Heart right ventricle (tissue), 16 donors: ENCODE measurements around the gene GSDME. TPM values are rescaled to one million over a fixed set of nuclear protein-coding genes. Genes with fewer than 3 reads are reported as not detected.

Source experiments
- ATAC-seq, 8 donors: fragments of 200-7000 bp; cut with Tn5 transposase; one replicate each; pipeline ENCODE4 v1.9.1; 2020; ENCODE audit warnings: mild to moderate bottlenecking in 8 of 8, moderate library complexity in 8 of 8, moderate number of reproducible peaks in 1 of 8
- DNase-seq, 2 donors: peaks; one replicate each; pipeline ENCODE4 v3.0.0-alpha.2; 2020
- H3K27ac ChIP-seq, 10 donors: fragments of 200-600 bp; sonication (generic) in 2 of 10; one replicate each; pipeline versions ENCODE4 v1.5.0 to v1.8.0; 2020 to 2022; ENCODE audit warnings: mild to moderate bottlenecking in 3 of 10
- H3K27me3 ChIP-seq, 7 donors: fragments of 200-600 bp; one replicate each; pipeline ENCODE4 v1.8.0; 2021 to 2022; ENCODE audit warnings: mild to moderate bottlenecking in 2 of 7
- H3K36me3 ChIP-seq, 9 donors: fragments of 200-600 bp; sonication (generic) in 1 of 9; one replicate each; pipeline versions ENCODE4 v1.5.0 to v1.8.0; 2020 to 2022; ENCODE audit warnings: mild to moderate bottlenecking in 2 of 9
- H3K4me1 ChIP-seq, 9 donors: fragments of 200-600 bp; sonication (generic) in 1 of 9; one replicate each; pipeline versions ENCODE4 v1.5.0 to v1.8.0; 2020 to 2022; ENCODE audit warnings: mild to moderate bottlenecking in 4 of 9
- H3K4me3 ChIP-seq, 10 donors: fragments of 200-600 bp; sonication (generic) in 2 of 10; one replicate each; pipeline versions ENCODE4 v1.5.0 to v1.8.0; 2020 to 2022; ENCODE audit warnings: mild to moderate bottlenecking in 7 of 10, moderate library complexity in 2 of 10
- H3K9me3 ChIP-seq, 11 donors: fragments of 200-600 bp in 10 of 11; sonication (generic) in 2 of 11; one replicate each; pipeline versions ENCODE4 v1.5.0 to v1.8.0; 2013 to 2022; ENCODE audit warnings: mild to moderate bottlenecking in 2 of 11, control low read depth in 1 of 11, moderate library complexity in 1 of 11
- CTCF ChIP-seq, 9 donors: fragments of 200-600 bp; sonication (generic) in 2 of 9; IDR thresholded peaks; one replicate each; pipeline versions ENCODE4 v1.5.0 to v1.8.0; 2021 to 2022; ENCODE audit warnings: antibody characterized with exemption in 9 of 9, mild to moderate bottlenecking in 5 of 9, moderate library complexity in 1 of 9
- WGBS, 2 donors: extraction: QIAGEN DNeasy Blood & Tissue Kit; methylation state at CpG; one replicate each; pipeline ENCODE4 v1.1.7; 2013; ENCODE audit warnings: inconsistent platforms in 1 of 2; 5-methylcytosine and 5-hydroxymethylcytosine counted together
- intact Hi-C, 10 donors: fragments of 100-400 bp; cut with DNase I; formaldehyde crosslinking; loops; one replicate each; pipeline versions ENCODE4 v1.11.1 to v1.14.2; 2022
- long read RNA-seq, 3 donors: library from polyadenylated mRNA; unstranded; transcript quantifications; one replicate each; pipeline ENCODE4 v2.0.0, GENCODE V29; 2020 to 2021
- polyA plus RNA-seq, 2 donors: library from polyadenylated mRNA; stranded (reverse); fragments of 200-250 nt; gene quantifications; one replicate each; pipeline ENCODE4 v1.2.3, GENCODE V29; 2013
- total RNA-seq, 10 donors: library from RNA; stranded (reverse); fragmentation: NEBNext Ultra II Directional in 3 of 10; extraction: Animal tissue kit (Norgen Biotek cat#: 25700) in 3 of 10; gene quantifications; one replicate each; pipeline versions ENCODE4 v1.2.1 to v1.2.4, GENCODE V29; 2021 to 2023
- donor health status: Arrhythmogenic right ventricular cardiomyopathy.
- donor health status: ischemic (EF 13 %, LVEDD 7.1; RV severe dilation, severe dysfunction).
- donor health status: healthy with polysubstance abuse.
- donor health status: DM: no; HTN: yes; CAD: no.
- donor health status: DM: no; HTN: no; CAD: no.
- donor health status: ischemic (EF 25% LVEDD 6.9; RV normal size, moderate dysfunction).
- donor health status: ischemic (EF 25% LVEDD 5.7; RV mildly dilated, moderate dysfunction).
- donor health status: healthy.
- donor health status: DM: yes; HTN: yes; CAD: no.
- donor health status: Ischemic cardiomyopathy.
- donor health status: ischemic (EF 35%, LVEDD 5.7; RV mildly dilated, moderate dysfunction).
- donor health status: nonischemic (EF 11% LVEDD 7.7; RV severe dilation, severe dysfunction).
- donor health status: DM: yes; HTN: yes; CAD: no.
- donor health status: PGD.
- donor health status: ischemic (EF 29% LVEDD 5.4; RV normal size, mild dysfunction).
- donor health status: nonischemic (EF 23%, LVEDD 6.1; RV moderate dilation, normal function).

GSDME gene
- total RNA-seq: 10 to 100 TPM in 1 of 10 donors, 1 to 10 TPM in 9; 3.3 to 11.9 (median 6.0) TPM
- 1 to 10 TPM; 2.8 to 5.6 TPM for polyA plus RNA-seq
- long read RNA-seq, donor 1, transcript GSDME-215 (10 exons, 2,250 nt): major isoform, 10 of 12 reads
- long read RNA-seq, donor 1, partial matches to known transcripts: 1 of 12 reads
- long read RNA-seq, donor 1, other reads (novel, unspliced or antisense): 1 of 12 reads
- long read RNA-seq, donor 2, transcript GSDME-215 (10 exons, 2,250 nt): major isoform, 5 of 10 reads
- long read RNA-seq, donor 2, partial matches to known transcripts: 2 of 10 reads
- long read RNA-seq, donor 2, other reads (novel, unspliced or antisense): 3 of 10 reads
- long read RNA-seq, donor 3, transcript GSDME-215 (10 exons, 2,250 nt): major isoform, 14 of 17 reads
- long read RNA-seq, donor 3, partial matches to known transcripts: 1 of 17 reads
- long read RNA-seq, donor 3, other reads (novel, unspliced or antisense): 1 of 17 reads

GRCh38 chr7:24757353-24758275 is at the start of gene GSDME:
Gene GSDME (minus strand): TSS chr7:24757464. CDS start chr7:24749774, 7,690 bp downstream.
- ATAC-seq (peak; percentile 87 to 96 (median 93)), DNase-seq (peak; percentile 47 to 70)
- Histone ChIP-seq H3K4me3 (peak within 1 kb of the TSS; percentile 46 to 91 (median 76)), H3K27ac (peak within 1 kb of the TSS; percentile 60 to 90 (median 84)), H3K4me1 (peaks cover 0 to 28% (median 10%) of the 10 kb centered on the region in 9 donors), H3K9me3 (peaks cover 0 to 5% (median 0%) of the 10 kb centered on the region in 11 donors), H3K36me3 (no peaks in the 10 kb centered on the region), H3K27me3 (peaks cover 0 to 40% (median 0%) of the 10 kb centered on the region in 7 donors)
- 9% methylated on average over 67 to 81 of the region's 81 CpGs for WGBS, 2 donors
- peak in 3 of 9 donors; percentile 13 to 23 (median 16) for TF ChIP-seq CTCF (IDR thresholded peaks at IDR 0.05)
- intact Hi-C loops: no loop called here

DNA sequence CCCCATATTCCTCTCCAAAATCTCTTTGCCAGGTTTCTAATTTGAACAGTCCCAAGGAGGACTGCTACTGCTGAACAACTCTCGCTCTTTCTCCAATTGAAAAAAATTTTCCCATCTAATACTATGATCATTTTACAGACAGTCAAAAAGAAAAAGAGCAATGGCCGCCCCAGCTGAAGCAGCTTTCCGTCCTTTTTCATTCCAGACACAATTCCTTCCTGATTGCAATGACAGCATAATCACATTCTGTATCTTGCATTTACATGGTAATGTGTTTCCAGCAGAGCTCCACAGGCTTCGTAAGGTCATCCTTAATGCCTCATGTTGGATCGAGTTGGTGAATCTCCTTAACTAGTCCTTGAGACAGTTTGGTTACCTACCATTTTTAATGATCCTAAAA is 45.0 kb upstream of the GSDME start:
- H3K27me3 ChIP-seq: no peaks in the 10 kb centered on the region
- intact Hi-C loops: no loop called here
- no peak overlapping the region for H3K27ac ChIP-seq
- H3K36me3 ChIP-seq: peaks cover 0 to 59% (median 0%) of the 10 kb centered on the region in 9 donors
- whole genome bisulfite sequencing, 2 donors: 93 to 94% methylated on average over 5 of the region's 5 CpGs
- ATAC-seq (no peak), DNase-seq (no peak)
- no peak for TF ChIP-seq CTCF (IDR thresholded peaks at IDR 0.05)
- H3K9me3 ChIP-seq: no peaks in the 10 kb centered on the region
- no peaks in the 10 kb centered on the region for H3K4me1 ChIP-seq
- no peak overlapping the region for H3K4me3 ChIP-seq

DNA sequence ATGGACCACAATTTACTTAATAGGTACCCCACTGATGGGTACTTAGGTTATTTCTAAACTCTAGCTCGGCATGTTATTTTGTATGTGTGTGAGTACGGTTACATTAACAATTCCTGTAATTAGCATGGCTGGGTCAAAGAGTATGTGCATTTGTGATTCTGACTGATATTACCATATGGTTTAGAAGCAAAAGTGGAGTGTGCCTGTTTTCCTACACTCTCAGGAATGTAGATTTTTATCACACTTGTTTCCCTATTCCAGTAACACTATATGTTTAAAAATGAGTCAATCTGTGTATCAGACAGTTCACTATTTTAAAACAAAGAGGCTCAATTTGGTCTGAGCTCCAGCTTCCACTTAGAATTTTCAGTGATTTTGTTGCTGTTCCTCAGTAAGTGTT is 44.6 kb upstream of the GSDME start:
- Histone ChIP-seq H3K36me3 (peaks cover 0 to 55% (median 0%) of the 10 kb centered on the region in 9 donors), H3K4me3 (no peak overlapping the region), H3K27ac (no peak overlapping the region), H3K27me3 (no peaks in the 10 kb centered on the region), H3K4me1 (no peaks in the 10 kb centered on the region), H3K9me3 (no peaks in the 10 kb centered on the region)
- no peak for ATAC-seq
- no peak for DNase-seq
- intact Hi-C loops: no loop called here
- no peak for TF ChIP-seq CTCF (IDR thresholded peaks at IDR 0.05)
- 95% methylated on average over 2 of the region's 2 CpGs for WGBS, 2 donors

DNA sequence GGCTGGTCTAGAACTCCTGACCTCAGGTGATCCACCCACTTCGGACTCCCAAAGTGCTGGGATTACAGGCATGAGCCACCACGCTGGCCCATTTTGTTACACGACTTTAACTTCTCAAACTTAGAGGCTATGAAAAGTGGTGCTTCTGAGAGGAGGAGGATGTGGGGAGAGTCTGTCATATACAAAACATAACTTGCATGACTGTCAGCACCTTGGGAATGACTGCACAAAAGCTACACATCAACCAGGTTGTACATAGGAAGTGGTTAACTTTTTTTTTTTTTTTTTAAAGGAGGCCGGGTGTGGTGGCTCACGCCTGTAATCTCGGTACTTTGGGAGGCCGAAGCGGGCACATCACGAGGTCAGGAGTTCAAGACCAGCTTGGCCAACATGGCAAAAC is 43.4 kb upstream of the GSDME start:
- no peak for ATAC-seq
- intact Hi-C loops: no loop called here

More for the DNA sequence above, 43.4 kb upstream of the GSDME start:
- WGBS, 2 donors: 91 to 96% methylated on average over 9 of the region's 9 CpGs
- TF ChIP-seq CTCF (IDR thresholded peaks at IDR 0.05): no peak
- H3K9me3 ChIP-seq: no peaks in the 10 kb centered on the region
- no peaks in the 10 kb centered on the region for H3K4me1 ChIP-seq
- no peak for DNase-seq
- H3K36me3 ChIP-seq: peaks cover 0 to 48% (median 0%) of the 10 kb centered on the region in 9 donors
- no peak overlapping the region for H3K4me3 ChIP-seq
- H3K27ac ChIP-seq: no peak overlapping the region
- H3K27me3 ChIP-seq: no peaks in the 10 kb centered on the region
